ENCODE measurements around the gene POLR1B.

DNA sequence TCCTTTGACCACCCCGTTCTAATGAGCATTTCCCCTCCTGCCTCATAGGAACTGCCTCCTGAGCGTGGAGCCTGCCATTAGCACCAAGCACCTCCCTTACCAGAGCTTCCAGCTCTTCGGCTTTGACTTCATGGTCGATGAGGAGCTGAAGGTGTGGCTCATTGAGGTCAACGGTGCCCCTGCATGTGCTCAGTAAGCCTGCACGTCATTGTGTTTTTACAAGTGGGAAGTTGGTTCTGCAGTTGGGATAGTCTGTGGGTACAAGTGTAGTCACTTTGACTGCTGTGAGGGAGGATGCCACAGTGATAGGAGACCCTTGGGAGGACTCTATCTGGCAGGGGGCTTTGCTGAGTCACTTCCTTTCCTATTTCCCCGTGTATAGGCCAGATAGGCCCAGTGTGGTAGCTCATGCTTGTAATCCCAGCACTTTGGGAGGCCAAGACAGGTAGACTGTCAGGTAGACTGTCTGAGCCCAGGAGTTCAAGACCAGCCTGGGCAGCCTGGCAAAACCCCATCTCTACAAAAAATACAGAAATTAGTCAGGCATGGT is 22.0 kb upstream of the POLR1B start:
- TF ChIP-seq POLR2A (IDR thresholded peaks at IDR 0.05; ENCODE audit: low read depth), result no peak
- TF ChIP-seq CTCF (IDR thresholded peaks at IDR 0.05), result no peak
- TF ChIP-seq EP300 (IDR thresholded peaks at IDR 0.05), result no peak
- no peak for TF ChIP-seq POLR2AphosphoS5 (IDR thresholded peaks at IDR 0.05)
